GM19395 (cell line): Measurements from ENCODE around the gene MESD.

Experiments
- ATAC-seq: cut with Tn5 transposase; IDR thresholded peaks from one replicate; pipeline ENCODE4 v1.9.1; 2021; ENCODE audit warnings: mild to moderate bottlenecking, moderate library complexity; ENCODE audit not compliant: unreplicated experiment

MESD gene

DNA sequence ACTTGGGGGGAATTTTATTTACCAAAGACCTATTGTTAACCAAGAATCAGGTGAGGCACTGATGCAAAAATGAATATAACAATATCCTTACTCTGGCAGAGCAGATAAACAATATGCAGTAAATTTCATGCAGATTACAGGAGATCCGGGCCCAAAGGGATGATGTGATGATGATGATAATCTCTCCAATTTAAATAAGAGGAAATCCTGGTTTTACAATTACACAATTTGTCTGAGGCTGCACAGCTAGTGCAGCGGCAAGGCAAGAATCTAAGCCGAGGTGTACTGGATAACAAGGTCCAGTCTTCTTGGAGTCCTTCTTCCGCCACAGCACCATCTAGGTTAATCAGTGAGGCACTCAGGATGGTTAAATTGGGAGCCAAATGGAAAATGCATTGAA, 2.4 kb upstream of the MESD start:
- no peak for ATAC-seq

DNA sequence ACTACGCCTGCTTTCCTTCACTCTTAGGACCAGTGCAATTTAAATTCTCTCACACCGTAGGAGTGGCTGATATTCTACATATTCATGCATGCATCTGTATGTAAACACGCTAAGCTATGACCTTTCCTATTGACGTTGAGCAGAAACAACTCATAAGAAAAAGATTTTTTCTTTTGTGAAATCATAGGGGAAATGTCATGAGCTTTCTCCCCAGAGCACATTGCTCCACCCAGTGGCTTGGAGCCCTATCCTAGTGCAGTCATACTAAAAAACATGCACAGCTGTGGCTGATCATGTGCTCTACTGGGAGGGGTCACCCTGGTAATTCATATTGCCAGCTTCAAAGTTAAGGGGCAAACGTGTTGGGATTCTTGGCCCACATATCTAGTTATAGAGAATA, 1.8 kb upstream of the MESD start:
- no peak for ATAC-seq

DNA sequence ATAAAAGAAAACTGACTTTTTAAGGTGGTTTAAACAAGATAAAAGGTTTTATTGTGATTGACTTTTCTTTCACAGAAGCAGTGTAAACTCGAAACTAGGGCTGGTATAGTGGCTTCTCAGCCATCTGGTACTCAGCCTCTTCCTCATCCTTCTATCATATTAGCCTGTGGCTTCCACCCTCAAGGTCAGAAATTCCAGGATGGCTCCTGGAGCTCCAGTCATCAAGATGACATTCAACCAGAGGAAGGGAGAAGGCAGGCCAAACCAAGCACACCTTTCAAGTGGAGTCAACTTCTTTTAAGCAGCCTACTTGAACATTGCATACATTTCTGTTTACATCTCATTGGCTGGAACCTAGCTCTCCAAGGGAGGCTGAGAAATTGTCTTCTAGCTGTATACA, 1.3 kb upstream of the MESD start:
- ATAC-seq = no peak

DNA sequence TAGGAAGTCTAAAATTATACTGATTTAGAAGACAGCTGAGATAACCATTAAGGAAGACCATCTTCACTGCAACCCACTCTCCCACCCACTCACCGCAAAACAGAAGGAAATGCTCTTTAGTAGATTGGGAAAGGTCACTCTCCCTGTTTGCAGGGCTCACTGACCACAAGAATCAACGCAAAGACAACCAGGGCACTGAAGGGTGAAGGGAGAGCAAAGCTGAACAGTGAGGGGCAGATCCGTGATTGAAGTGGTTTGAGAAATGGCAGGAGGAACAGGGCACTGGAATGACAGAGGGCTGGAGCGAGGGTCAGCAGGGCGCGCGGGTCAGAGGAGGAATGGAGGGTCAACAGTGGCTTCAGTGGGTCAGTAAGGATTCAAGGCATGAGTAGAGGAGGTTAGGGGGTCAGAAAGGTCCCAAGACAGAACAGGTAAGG, 520 bp downstream of the MESD start:
- no peak for ATAC-seq

DNA sequence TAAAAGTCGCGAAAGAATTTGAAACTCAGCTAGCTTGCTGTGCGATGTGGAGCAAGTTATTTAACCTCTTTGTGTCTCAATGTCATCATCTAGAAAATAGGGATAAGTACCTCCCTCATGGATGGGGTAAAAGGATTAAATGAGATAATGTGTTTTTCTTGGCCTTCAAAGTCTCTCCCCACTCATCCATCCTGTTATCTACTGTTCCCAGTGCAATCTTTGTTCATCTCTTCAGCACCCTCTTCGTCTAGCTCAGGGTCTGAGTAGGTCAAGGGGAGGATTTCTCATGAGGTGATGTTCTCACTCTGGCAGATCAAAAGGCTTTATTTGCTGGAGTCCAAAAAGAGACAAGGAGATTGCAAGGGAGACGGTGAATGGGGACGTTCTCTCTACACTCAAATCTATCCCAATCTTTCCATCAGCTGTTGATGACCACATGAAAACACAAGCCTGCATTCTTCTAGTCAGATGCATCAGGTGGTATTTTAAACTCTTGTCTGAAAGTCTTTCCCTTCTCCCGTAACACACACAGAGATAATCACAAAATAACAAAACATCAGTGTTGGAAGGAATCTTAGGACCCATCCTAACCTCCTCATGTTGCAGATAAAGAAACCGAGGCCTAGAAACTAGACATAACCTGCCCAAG, 1.3 kb downstream of the MESD start:
- no peak for ATAC-seq

DNA sequence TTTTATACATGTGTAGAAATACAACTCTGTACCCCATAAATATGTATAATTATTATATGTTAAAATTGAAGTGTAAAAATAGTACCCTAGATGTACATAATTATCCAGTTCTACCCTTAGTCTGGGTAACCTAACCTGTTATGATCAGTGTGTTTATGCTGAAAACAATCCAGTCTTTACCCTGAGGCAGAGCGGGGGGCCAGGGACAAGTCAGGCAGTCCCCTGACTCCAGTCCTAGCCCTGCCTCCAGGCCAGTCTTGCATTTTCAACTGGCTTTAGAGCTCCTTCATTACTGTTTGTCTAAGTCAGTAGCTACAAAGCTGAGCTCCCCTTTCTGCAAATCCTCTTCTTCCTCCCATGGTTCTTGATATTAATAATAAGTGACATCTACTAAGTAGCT, 3.1 kb downstream of the MESD start:
- ATAC-seq = no peak

DNA sequence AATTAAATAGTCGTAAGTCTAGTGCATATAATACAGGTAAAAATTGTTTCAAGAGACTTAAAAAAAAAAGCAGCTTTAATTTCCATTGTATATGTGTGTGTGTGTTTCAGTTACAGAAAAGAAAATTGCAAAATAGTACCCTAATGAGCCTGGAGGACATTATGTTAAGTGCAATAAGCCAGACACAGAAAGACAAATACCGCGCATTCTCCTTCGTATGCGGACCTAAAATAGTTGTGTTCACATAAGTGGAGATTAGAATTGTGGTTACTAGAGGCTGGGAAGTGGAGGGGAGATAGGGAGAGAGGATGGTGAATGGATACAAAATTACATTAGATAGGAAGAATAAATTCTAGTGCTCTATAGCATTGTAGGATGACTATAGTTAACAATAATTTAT, 3.6 kb downstream of the MESD start:
- ATAC-seq = no peak

DNA sequence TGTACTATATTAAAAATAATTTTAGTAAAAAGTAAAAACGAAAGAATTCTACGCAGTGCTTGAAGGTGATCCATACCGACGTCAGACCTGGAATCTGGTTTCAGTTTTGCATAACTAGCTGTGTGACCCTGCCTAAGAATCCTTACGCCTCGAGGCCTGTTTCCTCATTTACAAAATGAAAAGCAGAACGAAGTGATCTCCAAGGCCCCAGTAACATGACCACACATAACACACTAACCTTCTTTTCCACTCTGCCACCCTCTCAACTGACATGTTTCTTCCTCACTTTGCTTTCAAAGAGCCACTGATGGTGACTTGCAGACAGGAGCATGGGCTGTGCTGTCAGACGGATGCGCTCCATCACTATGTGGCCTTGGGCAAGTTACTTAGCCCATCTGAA, 4.8 kb downstream of the MESD start:
- no peak for ATAC-seq

DNA sequence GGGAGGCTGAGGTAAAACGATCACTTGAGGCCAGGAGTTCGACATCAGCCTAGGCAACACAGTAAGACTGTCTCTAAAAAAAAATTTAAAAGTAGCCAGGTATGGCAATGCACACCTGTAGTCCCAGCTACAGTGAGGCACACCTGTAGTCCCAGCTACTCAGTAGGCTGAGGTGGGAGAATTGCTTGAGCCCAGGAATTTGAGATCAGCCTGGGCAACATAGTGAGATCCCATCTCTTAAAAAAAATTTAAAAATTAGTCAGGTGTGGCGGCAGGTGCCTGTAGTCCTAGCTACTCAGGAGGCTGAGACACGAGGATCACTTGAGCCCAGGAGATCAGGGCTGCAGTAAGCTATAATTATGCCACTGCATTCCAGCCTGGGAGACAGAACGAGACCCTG, 6.8 kb downstream of the MESD start:
- no peak for ATAC-seq

DNA sequence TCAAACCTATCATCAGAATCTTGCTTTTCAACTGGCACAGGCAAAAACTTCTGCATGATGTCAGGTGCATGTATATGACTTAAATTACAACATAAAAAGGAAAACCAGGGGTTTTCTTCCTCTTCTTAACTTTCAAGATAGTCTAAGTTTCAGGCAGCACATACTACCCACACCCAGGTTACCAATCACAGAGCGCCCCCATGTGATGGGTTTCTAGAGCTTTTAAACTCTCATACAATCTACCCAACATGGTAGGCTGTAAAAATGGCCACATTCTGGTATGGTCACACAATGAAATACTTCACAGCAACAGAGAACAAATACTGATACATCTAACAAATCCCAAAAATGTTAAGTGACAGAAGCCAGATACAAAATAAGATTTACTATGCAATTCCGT, 7.4 kb downstream of the MESD start:
- no peak for ATAC-seq

DNA sequence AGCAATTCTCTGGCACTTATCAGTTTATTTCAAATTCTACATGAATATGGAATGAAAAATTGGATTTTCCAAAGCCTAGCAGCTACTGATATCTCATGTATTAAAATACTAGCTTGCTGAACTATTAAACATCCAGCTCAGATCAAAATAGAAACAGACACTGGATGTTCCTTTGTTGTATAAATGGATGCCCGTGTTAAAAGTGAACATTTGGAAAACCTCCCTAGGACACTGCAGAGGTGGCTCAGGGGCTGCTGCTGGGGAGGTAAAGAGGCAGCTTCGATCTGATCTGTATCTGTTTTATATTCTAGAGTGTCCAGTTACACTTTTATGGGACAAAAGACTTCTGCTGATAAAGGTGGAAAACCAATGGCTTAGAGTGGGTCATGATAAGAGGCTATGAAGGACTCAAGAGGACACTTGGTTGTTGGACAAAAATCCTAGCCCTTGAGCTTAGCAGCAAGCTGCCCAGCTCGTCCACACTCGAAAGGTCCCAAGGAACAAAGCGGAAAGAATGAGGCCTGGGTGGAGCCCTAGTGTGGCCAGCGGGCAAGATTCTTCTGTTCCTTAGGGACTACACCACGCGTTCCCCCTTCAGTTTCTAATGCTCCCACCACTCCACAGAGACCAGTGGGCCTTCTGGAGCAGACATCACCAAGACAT, 9.9 kb downstream of the MESD start:
- ATAC-seq = no peak

DNA sequence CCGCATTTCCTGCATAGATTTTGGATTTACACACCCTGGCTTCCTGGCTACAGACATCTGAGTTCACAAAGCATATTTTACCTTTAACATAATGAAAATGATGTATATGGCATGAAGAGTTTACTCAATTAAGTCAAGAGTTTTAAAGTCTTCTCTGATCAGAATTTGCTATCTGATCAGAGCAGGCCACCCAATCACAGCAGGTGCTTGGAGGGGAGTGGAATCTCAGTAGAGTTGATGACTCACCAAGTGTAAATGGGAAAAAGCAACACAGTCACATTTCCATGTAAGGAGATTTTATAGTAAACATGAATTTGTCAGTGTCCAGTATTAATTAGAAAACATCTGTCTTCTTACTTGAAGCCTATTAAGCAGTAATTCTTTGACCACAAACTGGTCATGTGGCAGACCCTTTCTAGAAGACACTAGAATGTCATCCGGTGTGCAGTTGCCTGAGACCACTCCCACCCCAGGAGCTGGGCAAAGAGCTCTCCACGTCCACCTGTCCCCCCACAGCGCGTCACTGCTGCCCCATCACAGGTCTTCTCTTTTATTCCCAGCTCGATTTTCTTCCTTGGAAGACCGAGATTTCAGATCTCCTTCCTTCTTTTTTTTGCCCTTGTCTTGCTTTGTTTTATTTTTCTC, 10.8 kb downstream of the MESD start:
- no peak for ATAC-seq

DNA sequence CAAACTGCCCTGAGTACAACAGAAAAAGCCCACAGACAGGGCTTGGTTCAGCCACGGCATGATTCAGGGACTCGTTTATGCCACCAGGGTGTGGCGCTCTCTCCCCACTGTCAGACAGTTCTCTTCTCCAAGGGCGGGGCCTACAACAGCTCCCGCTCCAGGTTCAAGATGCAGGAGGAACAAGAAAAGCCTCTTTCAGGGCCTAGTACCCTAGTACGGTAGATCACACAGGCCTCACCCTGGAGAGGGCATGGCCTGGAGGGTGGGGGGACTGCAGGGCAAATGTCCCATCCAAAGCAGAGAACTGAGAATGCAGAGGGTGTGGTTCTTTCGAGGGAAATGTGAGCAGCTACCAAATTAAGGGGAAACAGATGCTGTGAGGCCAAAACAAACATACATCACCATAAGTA, 12.0 kb downstream of the MESD start:
- no peak for ATAC-seq

DNA sequence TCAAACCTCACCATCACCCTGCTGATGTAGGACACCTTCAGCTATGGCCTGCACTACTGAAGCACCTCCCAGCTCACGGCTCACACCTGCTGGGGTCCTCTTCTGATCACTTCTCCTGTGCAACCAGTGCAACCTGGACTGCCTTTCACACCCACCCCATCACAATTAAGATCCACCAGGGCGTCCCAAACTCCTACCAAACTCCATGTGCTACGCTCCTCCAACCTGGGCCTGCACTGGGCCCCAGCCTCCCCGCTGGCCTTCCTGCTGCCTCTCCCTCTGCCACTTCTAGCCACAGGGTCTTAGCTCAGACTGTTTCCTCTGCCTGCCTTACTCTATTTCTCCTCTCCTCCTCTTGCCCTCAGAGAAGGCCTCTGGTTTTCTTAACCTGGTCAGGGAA, 12.8 kb downstream of the MESD start:
- no peak for ATAC-seq

DNA sequence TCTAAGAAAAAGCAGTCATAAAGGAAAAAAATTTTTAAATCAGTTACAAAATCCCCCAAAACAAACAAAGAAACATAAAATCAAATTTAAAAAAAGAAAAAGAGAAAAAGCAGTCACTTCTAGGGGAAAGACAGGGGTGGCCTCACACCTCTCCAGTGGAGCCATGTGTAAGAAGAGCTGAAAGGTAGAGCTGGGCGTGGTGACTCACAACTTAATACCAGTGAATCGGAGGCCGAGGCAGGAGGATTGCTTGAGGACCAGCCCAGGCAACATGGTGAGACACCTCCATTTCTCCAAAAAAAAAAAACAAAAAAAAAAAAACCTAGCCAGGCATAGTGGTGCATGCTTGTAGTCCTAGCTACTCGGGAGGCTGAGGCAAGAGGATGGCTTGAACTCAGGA, 14.7 kb downstream of the MESD start:
- ATAC-seq = no peak

DNA sequence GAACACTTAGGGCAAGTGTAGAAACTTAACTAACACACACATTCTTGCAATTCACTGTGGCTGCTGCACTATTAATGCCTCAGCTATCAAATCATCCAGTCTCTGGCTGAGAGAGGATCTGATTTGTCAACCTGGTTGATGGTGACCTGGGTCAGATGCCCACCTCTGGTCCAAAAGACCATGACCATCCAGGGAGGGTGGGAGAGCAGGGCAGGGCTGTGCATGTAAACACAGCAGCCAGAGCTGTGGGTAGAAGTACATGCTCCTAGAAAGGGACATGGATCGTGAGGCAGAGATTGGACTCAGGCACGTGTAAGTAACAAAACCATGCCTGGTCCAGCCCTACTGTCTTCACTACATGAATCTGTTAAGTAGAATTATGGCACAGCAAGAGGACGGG, 17.3 kb downstream of the MESD start:
- no peak for ATAC-seq

DNA sequence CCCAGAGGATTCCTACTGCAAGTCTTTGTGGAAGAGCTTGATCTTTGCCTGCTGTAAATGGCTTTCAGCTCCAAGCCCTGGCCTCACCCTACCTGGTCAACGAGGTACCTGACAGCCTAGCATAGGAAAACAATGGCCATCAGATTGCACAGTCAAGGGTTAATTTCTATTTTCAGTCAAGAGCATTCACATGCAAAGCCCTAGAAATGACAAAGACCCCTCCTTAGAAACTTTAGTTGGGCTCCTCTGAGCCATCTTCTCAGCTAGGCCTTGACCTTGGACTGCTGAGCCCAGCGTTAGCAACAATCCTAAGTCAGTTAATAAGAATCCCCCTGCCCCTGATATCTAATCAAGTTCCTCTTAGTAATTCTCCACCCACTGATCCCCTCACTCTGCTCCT, 18.5 kb downstream of the MESD start:
- no peak for ATAC-seq

DNA sequence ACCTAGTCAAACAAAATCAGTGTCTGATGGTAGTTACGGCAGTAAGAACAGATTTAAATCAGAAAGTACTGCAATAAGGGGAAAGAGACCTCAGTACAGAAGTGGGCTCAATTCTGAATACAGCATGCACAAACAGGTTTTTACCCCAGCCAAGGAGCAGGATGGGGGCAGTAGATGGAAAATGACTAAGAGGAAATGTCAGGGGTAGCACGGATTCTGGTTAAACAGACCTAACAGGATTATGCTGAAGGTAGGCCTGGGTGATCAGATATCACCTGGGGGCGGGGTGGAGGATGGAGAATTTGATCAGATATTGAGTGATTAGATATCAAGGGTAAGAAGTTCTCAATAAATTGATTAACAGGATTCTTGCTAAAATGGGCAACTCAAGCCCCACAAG, 19.0 kb downstream of the MESD start:
- no peak for ATAC-seq

DNA sequence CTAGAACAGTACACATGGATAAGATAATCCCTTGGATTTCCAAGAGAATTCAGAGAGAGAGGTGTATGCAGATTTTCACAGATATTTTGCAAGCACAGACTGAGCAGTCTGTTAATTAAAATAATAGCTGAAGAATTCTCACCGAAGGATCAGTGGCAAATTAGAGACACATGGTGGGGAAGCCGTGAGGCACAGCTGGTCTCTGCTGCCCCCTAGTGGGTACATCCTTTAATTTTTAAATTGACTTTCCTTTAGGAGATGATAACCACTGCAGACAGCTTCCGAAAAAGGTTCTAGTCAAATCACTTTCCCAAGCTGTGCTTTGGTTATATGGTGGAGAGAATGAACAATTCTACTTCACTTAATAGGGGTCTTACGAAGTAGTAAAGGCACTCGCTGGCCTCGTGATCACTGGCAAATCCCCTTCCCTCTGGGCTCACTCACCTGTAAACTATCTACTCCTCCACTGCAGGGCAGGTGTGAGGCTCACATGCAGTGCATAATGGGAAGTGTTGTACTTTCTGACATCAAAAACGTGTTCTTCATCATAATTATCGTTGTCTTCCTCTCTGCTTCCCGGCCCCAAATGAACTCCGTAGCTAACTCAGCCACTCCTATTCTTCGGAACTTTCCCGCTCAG, 19.5 kb downstream of the MESD start:
- no peak for ATAC-seq

DNA sequence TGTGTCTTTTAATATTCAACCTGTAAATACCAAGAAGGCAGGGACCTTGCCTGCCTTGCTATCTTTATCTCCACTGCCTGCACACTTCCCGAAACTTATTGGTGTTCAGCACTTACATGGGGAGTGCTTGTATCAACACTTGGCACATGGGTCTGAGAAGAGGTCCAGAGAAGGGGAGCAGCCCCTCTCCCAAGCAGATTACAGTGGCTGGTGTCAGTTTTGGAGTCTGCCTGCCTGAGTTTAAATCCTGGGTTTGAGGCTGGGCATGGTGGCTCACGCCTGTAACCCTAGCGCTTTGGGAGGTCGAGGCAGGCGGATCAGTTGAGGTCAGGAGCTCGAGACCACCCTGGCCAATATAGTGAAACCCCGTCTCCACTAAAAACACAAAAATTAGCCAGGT, 20.3 kb downstream of the MESD start:
- ATAC-seq = no peak

DNA sequence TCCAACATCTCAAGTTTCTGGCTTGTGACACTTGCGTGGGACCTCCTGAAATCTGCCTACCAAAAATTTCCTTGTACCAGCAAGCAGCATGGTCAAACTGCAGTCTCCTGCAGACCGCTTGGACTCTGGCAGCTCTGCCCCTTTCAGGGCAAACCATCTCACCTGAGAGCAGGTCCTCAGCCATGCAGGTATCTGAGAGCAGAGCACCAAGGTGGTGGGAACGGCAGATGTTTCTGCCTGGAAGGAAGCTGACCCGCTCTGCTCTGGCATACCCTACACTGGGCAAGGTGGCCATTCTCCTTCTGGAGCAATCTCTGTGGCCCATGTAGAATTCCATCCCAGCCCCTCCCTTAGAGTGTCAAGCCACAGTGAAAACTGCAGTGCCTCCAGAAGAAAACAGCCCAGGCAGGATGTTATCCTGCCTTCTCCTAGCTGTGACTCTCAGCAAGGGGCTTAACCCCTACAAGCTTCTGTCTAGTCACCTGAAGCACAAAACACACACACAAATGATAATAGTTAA, 21.6 kb downstream of the MESD start:
- no peak for ATAC-seq

DNA sequence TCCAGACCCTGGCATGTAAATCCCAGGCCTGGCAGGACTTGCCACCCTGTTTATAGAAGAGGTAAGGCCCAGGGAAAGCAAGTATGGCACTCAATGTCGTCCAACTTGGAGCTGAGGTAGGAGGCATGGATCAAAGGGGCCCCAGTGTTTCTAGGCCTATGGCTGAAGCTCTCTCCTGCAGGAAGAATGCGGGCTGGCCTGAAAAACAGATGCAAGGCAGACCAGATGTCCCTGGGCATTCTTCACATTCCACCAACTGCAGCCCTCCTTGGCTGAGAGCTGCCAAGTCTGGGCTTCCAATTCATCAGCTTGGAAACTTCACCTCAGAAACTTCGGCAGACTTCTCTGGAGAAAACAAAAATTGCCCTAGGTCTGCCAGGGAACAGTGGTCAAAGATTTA, 22.2 kb downstream of the MESD start:
- ATAC-seq = no peak
